Testis (tissue), 3 donors: ENCODE data around the gene ATP5F1E. TPM values are rescaled to one million over a fixed set of nuclear protein-coding genes. Genes with fewer than 3 reads are reported as not detected.
A peak's percentile ranks its signal among the peaks of the same experiment; 100 is the strongest.

Experiments
- DNase-seq: peaks from one replicate; pipeline ENCODE4 v3.0.0-alpha.2; 2019
- H3K27ac ChIP-seq, 2 donors: fragments of 200-600 bp; sonication (generic); one replicate each; pipeline ENCODE4 v1.5.1; 2019
- H3K27me3 ChIP-seq: fragments of 200-600 bp; sonication (generic); one replicate; pipeline ENCODE4 v1.5.1; 2019
- H3K36me3 ChIP-seq: fragments of 200-600 bp; sonication (generic); one replicate; pipeline ENCODE4 v1.5.1; 2017; ENCODE audit warnings: low read depth; ENCODE audit errors: missing control alignments
- H3K4me1 ChIP-seq: fragments of 200-600 bp; sonication (generic); one replicate; pipeline ENCODE4 v1.5.1; 2019
- H3K4me3 ChIP-seq, 2 donors: fragments of 200-600 bp; sonication (generic); one replicate each; pipeline ENCODE4 v1.5.1; 2017 to 2019
- H3K9me3 ChIP-seq: fragments of 200-600 bp; sonication (generic); one replicate; pipeline ENCODE4 v1.5.1; 2017
- CTCF ChIP-seq, 3 experiments: fragments of 450-650 bp in 2 of 3; fragments of 200-600 bp in 1 of 3; sonication (generic) in 1 of 3; IDR thresholded peaks; one replicate each; pipeline ENCODE4 v1.5.1; 2016 to 2019; ENCODE audit warnings: antibody characterized with exemption in 3 of 3, mild to moderate bottlenecking in 2 of 3, moderate library complexity in 1 of 3
- POLR2A ChIP-seq: fragments of 450-650 bp; IDR thresholded peaks from one replicate; pipeline ENCODE4 v1.6.1; 2017; ENCODE audit warnings: antibody characterized with exemption, mild to moderate bottlenecking, moderate library complexity
- WGBS, 2 donors: methylation state at CpG; one replicate each; pipeline ENCODE4 v1.1.5; 2018; 5-methylcytosine and 5-hydroxymethylcytosine counted together
- intact Hi-C: fragments of 100-400 bp; cut with DNase I; formaldehyde crosslinking; loops from one replicate; pipeline ENCODE4 v1.15.1; 2023; ENCODE audit warnings: low total_unique reads
- polyA plus RNA-seq: library from polyadenylated mRNA; stranded (reverse); fragments of 350-450 nt; fragmentation: Illumina TruSeq; extraction: RNeasy Lipid Tissue Mini Kit (QIAGEN cat#74804); gene quantifications from one replicate; pipeline ENCODE4 v1.2.3, GENCODE V29; 2014; ENCODE audit warnings: low read depth, low replicate concordance; ENCODE audit not compliant: insufficient read depth
- total RNA-seq, 2 donors: library from RNA; depleted of rRNA; stranded (reverse); fragments of >200 nt; gene quantifications; one replicate each; pipeline ENCODE4 v1.2.3, GENCODE V29; 2016

ATP5F1E gene
- total and polyA plus RNA-seq, 3 donors from 2014 or later: 24.6 to 76.0 (median 25.5) TPM

GRCh38 chr20:59026904-59027740 is 5.0 kb downstream of the ATP5F1E start:
- H3K27me3 ChIP-seq: no peaks in the 10 kb centered on the region
- H3K27ac ChIP-seq: no peak overlapping the region
- no peaks in the 10 kb centered on the region for H3K36me3 ChIP-seq
- H3K4me3 ChIP-seq: no peak overlapping the region
- intact Hi-C loops: loop anchor here (10.0 kb wide), 1 partner anchor 142 kb away; no protein-coding TSS in a partner anchor
- TF ChIP-seq POLR2A (no peak), CTCF (IDR thresholded peaks at IDR 0.05) (no peak)
- peaks cover 18% of the 10 kb centered on the region for H3K4me1 ChIP-seq
- no peak for DNase-seq
- 77 to 79% methylated on average over 5 of the region's 5 CpGs for WGBS, 2 donors
- H3K9me3 ChIP-seq: no peaks in the 10 kb centered on the region

- WGBS, 2 donors: 94 to 96% methylated on average over 4 of the region's 4 CpGs
- DNase-seq: no peak
- TF ChIP-seq POLR2A (no peak), CTCF (IDR thresholded peaks at IDR 0.05) (no peak)
- H3K27ac ChIP-seq: no peak overlapping the region
- H3K36me3 ChIP-seq: no peaks in the 10 kb centered on the region
- intact Hi-C loops: loop anchor here (10.0 kb wide), 1 partner anchor 141 kb away; no protein-coding TSS in a partner anchor
- H3K9me3 ChIP-seq: no peaks in the 10 kb centered on the region
- no peaks in the 10 kb centered on the region for H3K27me3 ChIP-seq
- peaks cover 11% of the 10 kb centered on the region for H3K4me1 ChIP-seq
- H3K4me3 ChIP-seq: no peak overlapping the region
These were observed 6.6 kb downstream of the ATP5F1E start for GRCh38 chr20:59025511-59025910.

GRCh38 chr20:59025086-59025485 is 7.0 kb downstream of the ATP5F1E start:
- intact Hi-C loops: loop anchor here (10.0 kb wide), 1 partner anchor 140 kb away; no protein-coding TSS in a partner anchor
- 38 to 56% methylated on average over 2 of the region's 2 CpGs for WGBS, 2 donors
- Histone ChIP-seq H3K9me3 (no peaks in the 10 kb centered on the region), H3K36me3 (no peaks in the 10 kb centered on the region), H3K27me3 (no peaks in the 10 kb centered on the region), H3K4me1 (peaks cover 11% of the 10 kb centered on the region), H3K27ac (no peak overlapping the region), H3K4me3 (no peak overlapping the region)
- no peak for DNase-seq
- TF ChIP-seq POLR2A: no peak
- TF ChIP-seq CTCF (IDR thresholded peaks at IDR 0.05): no peak

GRCh38 chr20:59024111-59024530 is 8.0 kb downstream of the ATP5F1E start:
- DNase-seq: peak; percentile 11
- TF ChIP-seq CTCF (IDR thresholded peaks at IDR 0.05) (no peak), POLR2A (no peak)
- Histone ChIP-seq H3K9me3 (no peaks in the 10 kb centered on the region), H3K4me3 (no peak overlapping the region), H3K27ac (no peak overlapping the region), H3K4me1 (peaks cover 5% of the 10 kb centered on the region), H3K27me3 (no peaks in the 10 kb centered on the region), H3K36me3 (no peaks in the 10 kb centered on the region)
- intact Hi-C loops: loop anchor here (10.0 kb wide), 1 partner anchor 139 kb away; no protein-coding TSS in a partner anchor
- WGBS, 2 donors: 93 to 96% methylated on average over 9 to 24 of the region's 24 CpGs
